ENCODE measurements around the gene GRIPAP1.

The GRIPAP1 gene, protein sequence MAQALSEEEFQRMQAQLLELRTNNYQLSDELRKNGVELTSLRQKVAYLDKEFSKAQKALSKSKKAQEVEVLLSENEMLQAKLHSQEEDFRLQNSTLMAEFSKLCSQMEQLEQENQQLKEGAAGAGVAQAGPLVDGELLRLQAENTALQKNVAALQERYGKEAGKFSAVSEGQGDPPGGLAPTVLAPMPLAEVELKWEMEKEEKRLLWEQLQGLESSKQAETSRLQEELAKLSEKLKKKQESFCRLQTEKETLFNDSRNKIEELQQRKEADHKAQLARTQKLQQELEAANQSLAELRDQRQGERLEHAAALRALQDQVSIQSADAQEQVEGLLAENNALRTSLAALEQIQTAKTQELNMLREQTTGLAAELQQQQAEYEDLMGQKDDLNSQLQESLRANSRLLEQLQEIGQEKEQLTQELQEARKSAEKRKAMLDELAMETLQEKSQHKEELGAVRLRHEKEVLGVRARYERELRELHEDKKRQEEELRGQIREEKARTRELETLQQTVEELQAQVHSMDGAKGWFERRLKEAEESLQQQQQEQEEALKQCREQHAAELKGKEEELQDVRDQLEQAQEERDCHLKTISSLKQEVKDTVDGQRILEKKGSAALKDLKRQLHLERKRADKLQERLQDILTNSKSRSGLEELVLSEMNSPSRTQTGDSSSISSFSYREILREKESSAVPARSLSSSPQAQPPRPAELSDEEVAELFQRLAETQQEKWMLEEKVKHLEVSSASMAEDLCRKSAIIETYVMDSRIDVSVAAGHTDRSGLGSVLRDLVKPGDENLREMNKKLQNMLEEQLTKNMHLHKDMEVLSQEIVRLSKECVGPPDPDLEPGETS

DNA sequence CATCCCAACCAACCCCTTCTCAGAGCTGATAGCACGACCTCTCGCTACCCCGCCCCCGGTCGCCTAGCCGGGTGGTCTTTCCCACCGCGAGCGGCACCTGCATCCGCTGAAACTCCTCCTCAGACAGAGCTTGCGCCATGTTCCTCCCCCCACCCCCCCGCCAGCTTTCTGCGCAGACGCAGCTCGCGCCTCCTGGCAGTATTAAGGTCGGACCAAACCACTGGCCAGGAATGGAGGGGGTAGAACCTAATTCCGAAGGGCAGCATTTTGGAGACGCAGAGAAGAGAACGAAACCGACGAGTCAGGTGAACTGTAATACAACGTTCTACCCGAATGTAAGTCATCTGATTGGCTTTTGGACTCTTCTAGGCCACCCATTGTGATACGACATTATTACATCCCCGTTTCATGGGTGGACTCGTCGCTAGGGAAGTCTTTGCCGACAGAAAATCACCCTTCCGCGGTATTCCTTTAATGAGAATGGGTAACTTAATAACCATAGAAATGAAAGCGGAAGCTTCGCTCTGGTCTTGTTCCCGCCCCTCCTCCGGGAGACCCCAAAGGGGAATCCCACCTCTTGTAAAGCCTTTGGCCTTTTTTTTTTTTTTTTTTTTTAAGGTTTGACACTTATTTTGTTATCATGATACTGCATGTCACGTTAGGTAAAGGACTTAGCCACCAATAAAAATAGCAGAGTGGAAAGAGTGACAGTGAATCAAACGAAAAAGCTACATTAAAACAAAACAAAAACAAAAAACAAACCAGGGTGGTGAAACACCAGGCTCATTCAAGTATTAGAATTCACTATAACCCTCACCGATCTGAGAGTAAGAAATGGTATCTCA lies at the start of gene GRIPAP1:
TSS of gene GRIPAP1 (minus strand) at position 174 of the 845 bp plus-strand sequence. CDS start at position 139, 35 bp downstream.
- peak; percentile 92 for DNase-seq

DNA sequence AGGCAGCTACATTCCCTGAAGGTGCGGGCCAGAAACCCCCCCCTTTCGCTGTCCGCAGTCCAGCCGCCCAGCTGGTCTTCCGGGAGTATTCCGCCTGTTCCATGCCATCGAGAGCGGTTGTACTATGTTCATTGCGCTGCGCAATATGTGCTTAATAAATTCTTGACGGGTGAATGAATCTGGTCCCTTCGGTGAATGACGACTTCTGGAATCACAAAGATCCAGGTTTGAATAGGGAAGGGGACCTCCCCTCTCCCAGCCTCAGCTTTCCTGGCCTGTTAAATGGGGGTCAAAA lies 41.9 kb upstream of the GRIPAP1 start:
- no peak for DNase-seq

DNA sequence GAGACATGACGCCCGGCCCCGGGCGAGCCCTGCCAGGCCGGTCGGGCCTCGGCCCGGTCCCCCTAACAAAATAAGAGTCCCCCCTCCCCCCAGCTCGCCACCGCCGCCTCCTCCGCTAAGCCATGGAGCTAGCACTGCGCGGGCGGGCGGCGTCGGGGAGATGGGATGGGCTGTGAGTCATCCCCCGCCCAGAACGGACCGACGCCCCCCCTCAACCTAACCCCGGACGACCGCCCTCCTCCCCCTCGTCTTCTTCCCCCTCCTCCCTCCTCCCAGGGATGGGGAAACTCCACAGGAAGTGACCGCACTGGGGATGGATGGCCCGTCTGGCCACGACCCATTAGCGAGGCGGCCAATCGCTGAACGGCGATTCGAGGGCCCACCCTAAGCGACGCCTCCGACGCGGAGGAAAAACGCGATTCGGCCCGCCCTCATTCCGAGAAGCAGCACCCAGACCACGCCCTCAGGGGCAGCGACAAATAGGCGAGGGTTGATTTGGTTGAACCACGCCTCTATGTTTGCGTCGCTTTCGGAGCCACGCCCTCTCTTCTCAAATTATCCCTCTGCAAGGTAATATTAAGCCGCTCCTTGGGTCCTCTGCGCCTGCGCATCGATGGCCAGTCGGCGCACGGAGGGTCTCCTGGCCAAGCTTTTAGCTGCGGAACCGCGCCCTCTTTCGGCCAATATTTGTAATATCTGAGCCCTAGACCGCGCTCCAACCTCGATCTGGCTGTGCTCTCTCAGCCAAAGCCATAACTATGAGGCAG lies 41.3 kb upstream of the GRIPAP1 start, which contains the start of gene TFE3:
TSS of gene TFE3 (minus strand) at position 138 of the 767 bp plus-strand sequence. CDS start at position 7, 131 bp downstream.
- peak; percentile 99 for DNase-seq

DNA sequence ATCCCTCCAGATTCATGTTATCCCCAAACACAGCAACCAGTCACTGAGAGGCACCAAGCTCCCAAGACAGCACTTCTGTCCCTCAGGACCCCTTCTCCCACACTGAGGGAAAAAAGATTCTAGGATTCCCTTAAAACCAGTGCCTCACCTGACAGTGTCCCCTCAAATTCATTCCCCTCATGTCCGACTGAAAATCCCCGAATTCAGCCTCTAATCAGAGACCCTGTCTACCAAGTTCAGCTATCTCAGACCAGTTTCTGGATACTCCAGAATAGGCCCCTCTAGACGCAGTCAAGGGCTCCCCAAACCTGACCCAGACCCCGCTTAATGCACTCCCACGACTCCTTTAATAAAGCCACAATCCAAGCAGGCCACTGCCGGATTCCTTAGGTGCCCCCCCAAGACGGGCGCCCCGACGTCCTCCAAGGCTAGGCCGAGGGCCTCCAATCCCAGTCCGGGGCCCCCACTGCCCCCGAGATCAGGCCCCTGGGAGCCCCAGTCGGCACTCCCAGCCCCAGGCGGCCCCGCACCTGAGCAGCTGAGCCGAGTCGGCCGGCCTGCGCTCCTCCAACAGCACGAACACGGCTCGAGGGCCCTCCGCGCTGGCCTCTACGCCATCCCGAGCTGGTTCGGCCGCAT lies 40.6 kb upstream of the GRIPAP1 start:
- no peak for DNase-seq

DNA sequence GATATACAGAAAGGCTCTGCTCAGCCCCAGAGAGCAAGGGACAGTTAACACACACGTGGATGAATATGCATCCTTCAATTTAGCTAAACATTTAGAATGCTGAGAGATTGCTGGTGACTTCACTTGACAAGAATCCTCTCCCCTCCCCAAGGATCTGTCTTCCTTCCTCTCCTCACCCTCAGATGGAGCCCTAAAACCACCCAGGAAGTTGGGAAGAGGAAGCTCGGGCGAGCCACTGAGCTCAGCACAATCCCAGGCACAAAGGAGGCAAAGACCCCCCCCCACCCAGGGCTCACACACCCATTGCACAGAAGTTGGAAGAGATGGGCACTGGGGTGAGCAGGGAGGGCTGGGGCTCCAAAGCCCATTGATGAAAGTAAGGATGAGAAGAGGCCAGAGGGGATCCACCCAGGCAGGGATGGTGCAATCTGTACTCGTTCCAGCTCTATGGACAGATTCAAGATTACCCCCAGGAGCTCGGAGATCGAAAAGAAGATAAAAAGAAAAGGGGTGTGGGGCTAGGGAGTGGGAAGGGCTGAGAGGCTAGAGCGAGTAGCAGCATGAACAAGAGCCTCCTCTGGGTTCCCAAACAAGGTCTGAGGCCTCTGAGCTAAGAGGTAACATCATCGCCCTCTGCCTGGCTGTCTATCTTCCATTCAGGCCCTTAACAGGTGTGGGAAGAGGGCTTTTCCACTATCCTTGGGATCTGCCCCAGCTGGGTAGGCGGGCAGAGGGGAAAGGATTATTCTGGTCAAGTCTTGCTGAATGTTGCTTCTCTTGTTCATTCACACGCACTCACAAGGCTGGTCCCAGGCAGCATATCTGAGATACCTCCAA lies 39.9 kb upstream of the GRIPAP1 start:
- DNase-seq, result no peak

DNA sequence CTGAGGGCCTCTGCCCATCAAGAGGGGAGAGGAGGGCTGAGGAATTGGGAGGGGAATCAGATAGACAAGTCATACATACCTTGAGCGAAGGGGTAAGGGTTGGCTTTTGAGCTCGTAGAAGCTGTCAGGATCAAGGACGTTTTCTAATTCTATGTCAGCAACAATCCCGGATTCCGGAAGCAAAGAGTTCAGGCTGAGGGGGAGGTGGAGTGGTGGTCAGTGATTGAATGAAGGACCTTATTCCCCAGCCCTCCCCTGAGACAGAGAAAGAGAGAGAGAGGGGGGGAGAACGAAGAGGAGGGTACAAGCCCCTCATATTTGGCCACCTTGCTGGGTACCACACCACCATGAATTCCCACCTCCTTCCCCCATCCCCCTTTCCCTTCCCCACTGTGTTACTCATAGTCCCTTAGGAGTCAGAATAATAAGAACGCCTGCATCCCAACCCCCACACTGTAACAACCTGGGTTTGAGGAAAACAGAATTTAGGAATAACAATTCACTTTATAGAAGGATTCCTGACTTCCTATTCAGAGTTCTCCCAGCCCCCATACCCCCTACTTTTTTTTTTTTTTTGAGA lies 38.4 kb upstream of the GRIPAP1 start:
- no peak for DNase-seq

DNA sequence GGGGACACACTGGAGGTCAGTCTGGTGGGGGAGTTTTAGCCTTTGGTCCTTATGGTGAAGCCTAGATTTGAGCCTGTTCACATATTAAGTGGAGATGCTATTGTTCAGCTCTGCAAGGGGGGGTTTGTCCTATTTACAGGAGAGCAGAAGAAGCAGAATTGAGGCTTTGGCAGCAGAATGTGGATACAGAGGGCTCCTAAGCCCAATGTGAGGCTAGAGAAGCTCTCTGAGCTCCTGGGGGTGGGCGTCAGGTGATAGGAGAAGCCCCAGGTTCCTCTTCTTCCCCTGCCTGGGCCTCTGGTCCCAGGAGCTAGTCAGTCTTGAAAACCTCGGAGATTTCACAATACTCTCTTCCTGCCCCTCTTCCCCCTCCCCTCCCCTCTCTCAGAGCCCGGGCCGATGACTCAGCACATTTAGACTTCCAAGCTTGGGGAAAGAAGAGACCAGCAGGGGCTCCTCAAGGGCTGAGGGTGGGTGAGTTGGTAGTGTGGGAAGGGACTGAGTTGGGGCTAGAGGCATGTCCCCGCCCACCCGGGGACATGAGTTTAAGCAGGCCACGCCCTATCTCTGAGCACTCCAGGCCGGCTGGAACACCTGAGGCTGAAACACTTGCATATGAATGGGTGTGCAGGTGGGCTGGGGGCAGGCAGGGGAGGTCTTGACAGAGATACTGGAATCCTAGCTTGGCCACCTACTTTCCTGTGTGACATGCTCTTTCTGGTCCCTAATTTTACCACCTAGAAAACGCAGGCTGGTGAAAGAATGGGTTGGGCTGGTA lies 37.7 kb upstream of the GRIPAP1 start:
- peak; percentile 63 for DNase-seq

DNA sequence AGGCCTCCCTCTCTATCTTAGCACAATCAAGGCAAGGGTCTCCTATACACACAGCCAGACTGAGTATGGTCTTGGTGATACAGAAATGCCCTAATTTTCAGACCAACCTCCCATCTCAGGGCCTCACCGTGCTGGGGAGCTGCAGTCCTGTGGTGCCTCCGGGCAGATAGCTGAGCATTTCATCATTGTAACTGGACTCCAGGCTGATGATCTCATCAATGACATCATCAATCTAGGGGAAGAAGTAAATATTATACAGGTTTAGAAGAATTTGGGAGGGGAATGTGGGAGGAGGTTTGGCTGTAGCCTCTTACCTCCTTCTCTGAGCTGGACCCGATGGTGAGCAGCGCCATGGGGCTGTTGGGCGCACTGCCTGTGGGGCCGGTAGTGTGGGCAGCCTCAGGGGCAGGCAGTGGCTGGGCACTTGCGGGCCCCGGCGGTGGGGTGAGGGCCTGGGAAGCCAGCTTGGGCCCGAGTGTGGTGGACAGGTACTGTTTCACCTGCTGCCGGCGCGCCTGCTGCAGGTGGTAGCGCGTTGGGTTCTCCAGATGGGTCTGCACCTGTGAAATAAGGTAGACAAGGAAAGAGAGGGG lies 35.9 kb upstream of the GRIPAP1 start:
- DNase-seq, result no peak

DNA sequence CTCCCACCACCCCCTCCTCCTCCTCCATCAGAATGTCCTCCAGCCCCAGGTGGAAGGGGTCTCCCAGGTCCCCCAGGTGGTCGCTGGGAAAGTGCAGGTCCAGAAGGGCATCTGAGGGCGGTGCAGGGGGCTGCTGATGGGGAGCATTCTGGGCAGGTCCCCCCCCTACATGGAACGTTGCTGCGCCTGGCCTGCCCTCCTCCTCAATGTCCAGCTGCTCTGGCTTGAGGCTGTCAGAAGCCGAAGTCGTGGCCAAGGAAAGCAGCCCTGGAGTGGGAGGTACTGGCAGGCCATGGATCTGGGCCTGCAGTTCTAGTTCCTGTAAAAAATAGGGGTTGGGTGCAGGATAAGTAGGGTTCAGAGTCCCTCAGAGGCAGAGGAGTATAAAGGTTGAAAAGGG lies 28.2 kb upstream of the GRIPAP1 start:
- DNase-seq, result no peak

DNA sequence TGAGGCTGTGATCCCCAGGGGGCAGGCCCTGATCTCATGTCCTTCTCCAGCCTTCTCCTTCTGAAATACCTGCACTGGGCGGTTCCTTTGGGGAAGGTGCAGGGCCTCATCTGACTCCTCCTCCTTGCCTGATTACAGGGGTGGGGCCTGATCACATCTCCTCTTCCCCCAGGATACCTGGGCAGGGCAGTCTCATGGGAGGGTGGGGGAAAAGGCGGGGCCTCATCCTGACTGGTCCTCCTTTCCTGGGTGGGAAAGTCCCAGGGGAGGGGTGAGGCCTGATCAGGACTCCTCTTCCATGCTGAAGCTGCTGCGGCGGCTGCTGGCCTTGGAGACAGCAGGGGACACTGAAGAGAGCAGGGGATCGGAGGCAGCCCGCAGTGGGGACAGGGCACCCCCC lies 27.8 kb upstream of the GRIPAP1 start:
- no peak for DNase-seq

DNA sequence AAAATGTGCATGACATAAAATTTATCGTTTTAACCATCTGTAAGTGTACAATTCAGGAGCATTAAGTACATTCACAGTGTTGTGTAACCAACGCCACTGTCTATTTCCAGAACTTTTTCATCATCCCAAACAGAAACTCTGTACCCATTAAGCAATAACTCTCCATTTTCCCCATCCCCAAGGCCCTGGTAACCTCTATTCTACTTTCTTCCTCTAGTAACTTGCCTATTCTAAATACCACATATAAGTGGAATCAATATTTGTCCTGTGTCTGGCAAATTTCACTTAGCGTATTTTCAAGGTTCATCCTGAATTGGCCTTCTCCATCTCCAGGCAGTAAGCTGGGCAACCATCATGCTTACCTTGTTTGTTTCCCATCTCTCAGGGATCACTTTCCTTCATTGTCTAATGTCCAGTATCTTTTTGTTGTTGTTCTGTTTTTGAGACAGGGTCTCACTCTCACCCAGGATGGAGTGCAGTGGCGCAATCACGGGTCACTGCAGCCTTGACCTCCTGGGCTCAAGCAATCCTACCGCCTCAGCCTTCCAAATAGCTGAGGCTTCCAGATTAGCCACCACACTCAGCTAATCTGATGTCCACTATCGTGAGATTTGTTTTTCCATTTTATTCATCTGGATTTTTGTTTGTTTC lies 17.7 kb upstream of the GRIPAP1 start:
- DNase-seq, result no peak

DNA sequence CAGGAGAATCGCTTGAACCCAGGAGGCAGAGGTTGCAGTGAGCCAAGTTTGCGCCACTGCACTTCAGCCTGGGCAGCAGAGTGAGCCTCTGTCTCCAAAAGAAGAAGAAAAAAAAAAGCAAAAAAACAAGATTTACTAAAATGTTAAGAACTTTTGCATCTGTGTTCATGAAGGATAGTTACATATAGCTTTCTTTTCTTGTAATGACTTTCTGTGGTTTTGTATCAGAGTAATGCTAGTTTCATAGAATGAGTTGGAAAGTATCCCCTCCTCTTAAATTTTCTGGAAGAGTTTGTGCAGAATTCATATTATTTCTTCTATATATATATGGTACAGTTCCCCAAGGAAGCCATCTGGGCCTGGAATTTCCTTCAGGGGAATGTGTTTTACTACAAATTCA lies 17.0 kb upstream of the GRIPAP1 start:
- no peak for DNase-seq

DNA sequence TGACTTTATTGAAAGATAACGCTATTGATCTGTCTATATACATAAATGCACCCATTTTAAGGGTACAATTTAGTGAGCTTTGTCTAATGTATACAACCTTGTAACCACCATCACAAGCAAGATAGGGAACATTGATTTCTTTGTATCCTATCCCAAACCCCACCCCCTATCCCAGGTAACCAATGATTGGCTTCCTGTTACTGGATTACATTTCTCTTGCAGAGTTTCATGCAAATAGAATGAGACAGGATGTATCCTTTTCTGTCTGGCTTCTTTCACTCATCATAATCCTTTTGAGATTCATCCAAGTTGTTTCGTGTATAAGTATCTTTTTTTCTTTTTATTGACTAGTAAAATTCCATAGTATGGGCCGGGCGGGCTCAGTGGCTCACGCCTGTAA lies 1.6 kb upstream of the GRIPAP1 start:
- DNase-seq, result no peak

DNA sequence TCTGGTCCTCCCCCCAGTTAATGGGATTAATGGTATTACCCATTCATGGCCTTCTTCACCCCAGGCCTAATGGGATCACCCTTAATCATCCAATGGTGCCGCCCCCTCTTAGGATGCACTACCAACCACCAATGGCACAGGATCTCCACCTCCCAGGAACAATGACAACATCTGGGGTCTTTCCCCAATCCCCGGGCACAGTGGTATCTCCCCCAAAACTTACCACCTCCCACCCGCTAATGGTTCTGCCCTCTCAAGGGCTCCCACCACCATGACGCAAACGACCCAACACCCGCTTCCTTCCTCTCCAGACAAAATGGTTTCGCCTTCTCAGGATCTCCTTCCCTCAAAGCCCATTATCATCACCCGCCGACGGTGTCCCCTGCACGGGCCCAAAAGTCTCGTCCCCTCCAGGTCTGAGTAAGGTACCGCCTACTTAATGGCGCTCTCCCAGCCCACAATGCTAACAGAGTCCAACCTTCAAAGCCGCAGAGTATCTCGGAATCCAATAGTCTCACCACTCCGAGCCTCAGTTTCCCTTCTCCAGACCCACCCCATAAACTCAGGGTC lies 458 bp downstream of the GRIPAP1 start:
- DNase-seq, result peak; percentile 80

DNA sequence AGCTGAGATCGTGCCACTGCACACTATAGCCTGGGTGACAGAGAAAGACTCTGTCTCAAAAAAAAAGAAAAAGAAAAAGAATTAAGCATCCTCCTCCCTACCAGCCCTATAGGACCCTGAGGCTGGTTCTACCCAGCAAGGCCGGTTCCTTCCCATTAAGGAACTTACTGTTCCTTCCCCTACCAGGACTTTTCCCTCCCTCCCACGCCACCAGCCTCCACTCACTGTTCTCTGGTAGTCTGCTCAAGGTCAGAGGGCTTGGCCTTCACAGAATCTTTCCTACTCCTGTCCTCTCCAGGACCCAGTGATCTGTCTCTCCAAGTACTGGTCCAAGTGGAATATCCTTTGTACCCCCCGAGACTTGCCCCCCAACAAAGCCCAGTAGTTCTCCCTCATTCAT lies 1.4 kb downstream of the GRIPAP1 start:
- DNase-seq, result no peak

DNA sequence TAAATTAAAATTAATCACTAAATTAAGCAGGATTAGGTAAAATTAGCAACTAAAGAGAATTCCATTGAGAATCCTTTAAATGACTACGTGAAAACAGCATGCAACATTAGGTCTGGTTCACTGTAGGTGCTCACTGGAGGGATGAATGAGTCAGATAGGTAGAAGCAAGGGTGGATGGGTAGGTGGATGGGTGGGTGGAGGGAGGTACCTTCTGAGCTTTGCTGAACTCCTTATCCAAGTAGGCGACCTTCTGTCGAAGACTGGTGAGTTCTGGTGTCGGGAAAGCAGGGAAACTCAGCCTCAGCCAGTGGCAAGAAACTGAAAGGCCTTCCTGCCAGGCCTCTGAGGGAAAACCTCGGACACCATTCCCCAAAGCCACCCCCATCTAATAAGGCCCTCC lies 3.0 kb downstream of the GRIPAP1 start:
- DNase-seq, result no peak

DNA sequence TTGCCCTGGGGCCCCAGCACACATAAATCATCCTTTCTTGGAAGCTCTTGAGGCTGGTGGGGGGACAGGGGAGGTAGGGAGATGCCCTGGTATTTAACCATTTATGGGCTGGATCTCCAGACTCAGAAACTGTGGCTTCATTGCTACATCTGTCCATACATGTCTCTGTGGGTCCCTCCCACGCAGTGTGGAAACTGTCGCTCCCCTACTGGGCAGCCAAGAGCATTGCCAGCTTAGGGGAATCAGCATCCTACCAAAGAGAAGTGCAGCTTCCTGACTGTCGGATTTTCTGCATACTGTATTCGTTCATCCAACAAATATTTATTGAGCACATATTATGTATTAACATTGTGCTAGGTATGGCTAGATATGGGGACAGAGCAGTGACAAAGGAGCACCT lies 3.7 kb downstream of the GRIPAP1 start:
- no peak for DNase-seq

DNA sequence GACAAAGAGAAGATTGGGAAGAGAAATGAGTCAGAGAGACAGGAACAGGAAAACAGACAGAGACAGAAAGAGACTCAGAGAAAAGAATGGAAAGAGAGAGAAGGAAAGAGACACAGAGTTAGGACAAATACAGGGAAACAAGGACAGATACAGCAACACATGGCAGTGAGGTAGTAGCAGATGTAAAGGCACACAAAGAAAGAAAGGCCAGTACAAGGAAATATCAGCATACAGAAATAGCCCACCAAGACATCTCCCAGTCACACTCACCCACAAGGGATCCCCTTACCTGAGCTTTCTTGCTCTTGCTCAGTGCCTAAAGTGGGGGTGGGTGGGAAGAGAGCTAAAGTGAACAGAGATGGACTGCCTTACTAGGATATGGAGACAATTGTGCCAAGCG lies 4.2 kb downstream of the GRIPAP1 start:
- DNase-seq, result no peak

All from CD4-positive, alpha-beta T cell treated with Interleukin-15 for 1 hour (primary cell).